Ectodermal cell (in vitro differentiated cells): ENCODE data around the gene EHD1.

Source experiments
- H3K27ac ChIP-seq: 2 replicates; pipeline ENCODE4 v1.7.0; 2013; ENCODE audit warnings: mild to moderate bottlenecking, low read depth, low read length; ENCODE audit not compliant: insufficient read depth, poor library complexity, severe bottlenecking
- H3K27me3 ChIP-seq: 2 replicates; pipeline ENCODE4 v1.7.0; 2013; ENCODE audit warnings: mild to moderate bottlenecking, low read length; ENCODE audit not compliant: insufficient read depth, control insufficient read depth, poor library complexity, severe bottlenecking
- H3K36me3 ChIP-seq: one replicate; pipeline ENCODE4 v1.7.0; 2013; ENCODE audit warnings: low read length; ENCODE audit not compliant: control insufficient read depth, insufficient read depth
- H3K4me1 ChIP-seq: one replicate; pipeline ENCODE4 v1.7.0; 2013; ENCODE audit warnings: low read length; ENCODE audit not compliant: control insufficient read depth, insufficient read depth
- H3K4me3 ChIP-seq: 2 replicates; pipeline ENCODE4 v1.7.0; 2013; ENCODE audit warnings: low read depth, low read length, control low read depth; ENCODE audit not compliant: insufficient read depth
- H3K9me3 ChIP-seq: 2 replicates; pipeline ENCODE4 v1.7.0; 2013; ENCODE audit warnings: mild to moderate bottlenecking, low read length, moderate library complexity; ENCODE audit not compliant: control insufficient read depth
- WGBS, 2 experiments: methylation state at CpG; one replicate each; pipeline ENCODE4 v1.1.7; 2013; ENCODE audit warnings: missing lambda C conversion rate in 2 of 2; 5-methylcytosine and 5-hydroxymethylcytosine counted together

EHD1 gene

GRCh38 chr11:64875369-64876228 lies 2.8 kb downstream of the EHD1 start:
- WGBS, 2 experiments, result 87 to 94% methylated on average over 17 of the region's 17 CpGs
- no peak overlapping the region for H3K4me3 ChIP-seq

DNA sequence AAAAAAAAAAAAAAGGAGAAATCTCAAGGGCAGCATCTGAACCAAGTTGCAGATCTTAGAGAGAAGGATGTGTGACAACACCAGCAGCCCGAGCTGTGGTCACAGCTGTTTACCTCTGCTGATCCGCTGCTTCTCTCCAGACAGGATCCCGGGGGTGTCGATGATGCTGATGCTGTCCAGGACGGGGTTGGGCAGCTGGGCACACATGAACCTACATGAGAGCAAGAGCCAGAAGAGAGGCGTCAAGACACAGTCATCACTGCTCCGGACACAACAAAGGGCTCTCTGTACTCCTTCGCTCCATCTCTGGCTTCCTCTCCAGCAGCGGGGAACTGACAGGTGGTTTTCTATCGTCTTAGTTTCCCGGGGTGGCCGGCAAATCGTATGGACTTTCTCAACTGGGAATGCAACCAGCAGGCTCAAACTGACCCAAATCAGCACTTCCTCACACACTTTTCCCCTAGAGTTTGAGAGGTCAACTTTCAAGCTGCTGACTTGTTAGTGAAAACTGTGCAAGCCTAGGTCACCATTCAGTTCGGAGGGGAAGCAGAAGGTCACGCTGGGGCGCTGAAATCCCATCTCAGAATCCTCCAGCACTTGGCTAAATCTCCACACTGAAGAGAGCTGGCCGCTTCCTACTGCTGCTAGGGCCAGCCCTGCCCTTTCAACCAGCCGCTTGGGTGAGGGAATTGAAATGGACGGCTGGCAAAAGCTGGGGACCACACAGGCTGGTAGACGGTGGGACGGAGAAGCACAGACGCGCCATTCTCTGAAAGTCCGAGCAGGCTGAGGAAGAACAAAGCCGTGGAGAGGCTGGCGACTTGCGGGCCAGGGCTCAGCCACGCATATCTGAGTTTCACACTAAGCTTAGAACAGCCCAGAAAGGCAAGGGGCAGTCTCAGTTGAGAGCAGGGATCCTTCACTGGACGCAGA lies 3.8 kb downstream of the EHD1 start:
- Histone ChIP-seq H3K4me1 (peaks cover 38% of the 10 kb centered on the region), H3K27ac (no peak overlapping the region)

More at GRCh38 chr11:64875369-64876228, 2.8 kb downstream of the EHD1 start:
- no peaks in the 10 kb centered on the region for H3K27me3 ChIP-seq
- no peak overlapping the region for H3K27ac ChIP-seq
- H3K4me1 ChIP-seq, result peaks cover 37% of the 10 kb centered on the region
- H3K36me3 ChIP-seq, result no peaks in the 10 kb centered on the region
- no peaks in the 10 kb centered on the region for H3K9me3 ChIP-seq

DNA sequence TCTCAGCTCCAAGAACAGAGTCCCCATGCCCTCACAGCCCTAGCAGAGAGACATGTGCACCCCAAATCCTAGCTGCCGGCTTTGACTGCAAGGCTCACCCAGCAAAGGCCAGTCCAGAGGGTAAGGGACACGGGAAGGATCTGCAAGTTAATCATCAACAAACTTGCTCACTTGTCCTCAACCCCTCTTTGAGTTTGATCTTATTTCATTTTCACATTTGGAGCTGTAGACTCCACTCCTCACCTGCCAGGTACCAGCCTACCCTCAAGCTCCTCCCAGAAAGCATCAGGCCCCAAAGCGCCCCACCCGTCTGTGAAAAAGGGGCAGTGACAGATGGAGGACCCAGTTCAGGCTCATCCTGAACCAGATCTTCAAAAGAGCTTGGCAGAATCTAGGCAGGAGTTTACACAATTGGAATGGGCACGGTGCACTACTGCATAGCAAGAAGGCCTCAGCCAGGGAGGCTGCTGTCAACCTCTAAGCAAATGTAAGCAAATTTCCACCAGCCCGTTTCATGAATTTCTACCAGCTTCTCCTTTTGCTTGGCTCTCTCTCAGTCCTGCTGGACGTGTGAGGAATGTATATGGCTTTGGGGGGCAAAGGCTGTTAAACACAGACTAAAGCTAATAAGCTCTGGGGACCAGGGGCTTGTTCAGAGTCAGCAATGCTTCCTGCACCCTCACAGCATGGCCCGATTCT lies 5.5 kb downstream of the EHD1 start:
- no peaks in the 10 kb centered on the region for H3K9me3 ChIP-seq
- H3K27ac ChIP-seq, result no peak overlapping the region
- H3K4me1 ChIP-seq, result peaks cover 33% of the 10 kb centered on the region
- WGBS, 2 experiments, result 93 to 95% methylated on average over 8 of the region's 8 CpGs
- H3K4me3 ChIP-seq, result no peak overlapping the region
- no peaks in the 10 kb centered on the region for H3K36me3 ChIP-seq
- H3K27me3 ChIP-seq, result no peaks in the 10 kb centered on the region

More for the DNA sequence above, 3.8 kb downstream of the EHD1 start:
- Histone ChIP-seq H3K4me3 (no peak overlapping the region), H3K27me3 (no peaks in the 10 kb centered on the region), H3K9me3 (no peaks in the 10 kb centered on the region), H3K36me3 (no peaks in the 10 kb centered on the region)
- WGBS, 2 experiments, result 91 to 92% methylated on average over 29 of the region's 29 CpGs

DNA sequence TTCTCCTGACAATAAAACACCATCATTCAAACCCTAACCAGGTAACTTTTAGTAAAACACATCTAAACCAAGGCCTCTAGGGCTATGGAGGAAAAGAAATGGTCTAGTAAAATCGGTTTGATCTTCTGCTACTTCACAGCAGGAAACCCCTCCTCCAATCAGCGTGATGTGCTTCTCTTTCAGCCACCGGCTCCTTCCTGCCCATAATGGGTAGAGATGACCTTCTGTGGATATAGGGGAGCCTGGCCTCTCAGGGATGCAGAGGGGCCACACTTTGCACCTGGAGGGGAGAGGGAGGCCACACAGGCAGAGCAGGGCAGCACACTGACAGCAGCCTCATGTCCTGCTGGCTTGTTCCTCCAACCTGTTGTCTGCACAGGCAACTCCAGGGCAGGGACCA lies 6.9 kb downstream of the EHD1 start:
- Histone ChIP-seq H3K4me3 (no peak overlapping the region), H3K9me3 (no peaks in the 10 kb centered on the region), H3K36me3 (no peaks in the 10 kb centered on the region), H3K27ac (no peak overlapping the region), H3K4me1 (peaks cover 24% of the 10 kb centered on the region), H3K27me3 (no peaks in the 10 kb centered on the region)
- WGBS, 2 experiments, result 73 to 84% methylated on average over 3 of the region's 3 CpGs

DNA sequence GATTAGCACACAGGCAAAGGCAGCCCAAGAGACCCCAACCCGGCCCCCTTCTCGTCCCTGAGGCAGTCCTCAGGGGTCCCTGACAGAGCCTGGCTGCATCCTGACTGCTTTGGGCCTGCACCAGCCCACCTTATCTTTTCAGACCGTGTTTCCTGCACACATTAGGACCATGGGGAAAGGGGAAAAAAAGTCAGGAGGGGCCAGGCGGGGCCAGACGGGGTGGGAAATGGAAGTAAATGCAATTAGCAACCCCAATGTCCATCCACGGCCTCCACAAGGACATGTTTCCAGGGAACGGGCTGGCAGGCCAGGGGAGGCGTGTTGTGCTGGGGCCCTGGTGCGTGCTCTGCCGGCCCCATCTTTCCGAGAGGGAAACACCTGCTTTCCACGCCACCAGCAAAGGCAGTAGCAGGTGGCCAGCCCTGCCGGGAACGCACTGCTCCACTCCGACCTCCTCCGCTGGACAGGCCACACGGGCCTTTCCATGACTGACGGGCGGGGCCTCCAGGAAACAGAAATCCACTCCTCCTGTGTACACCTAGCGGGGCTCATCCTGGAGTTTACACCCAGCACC lies 7.4 kb downstream of the EHD1 start:
- Histone ChIP-seq H3K36me3 (no peaks in the 10 kb centered on the region), H3K4me3 (no peak overlapping the region), H3K27ac (peak overlapping the region; percentile 60), H3K9me3 (no peaks in the 10 kb centered on the region), H3K4me1 (peaks cover 22% of the 10 kb centered on the region), H3K27me3 (no peaks in the 10 kb centered on the region)
- 90 to 92% methylated on average over 20 of the region's 20 CpGs for WGBS, 2 experiments

GRCh38 chr11:64870176-64870892 lies 8.1 kb downstream of the EHD1 start:
- Histone ChIP-seq H3K27ac (peak overlapping the region; percentile 60), H3K27me3 (no peaks in the 10 kb centered on the region), H3K9me3 (no peaks in the 10 kb centered on the region), H3K4me3 (no peak overlapping the region), H3K4me1 (peaks cover 25% of the 10 kb centered on the region), H3K36me3 (no peaks in the 10 kb centered on the region)
- 85% methylated on average over 19 of the region's 19 CpGs for WGBS, 2 experiments

DNA sequence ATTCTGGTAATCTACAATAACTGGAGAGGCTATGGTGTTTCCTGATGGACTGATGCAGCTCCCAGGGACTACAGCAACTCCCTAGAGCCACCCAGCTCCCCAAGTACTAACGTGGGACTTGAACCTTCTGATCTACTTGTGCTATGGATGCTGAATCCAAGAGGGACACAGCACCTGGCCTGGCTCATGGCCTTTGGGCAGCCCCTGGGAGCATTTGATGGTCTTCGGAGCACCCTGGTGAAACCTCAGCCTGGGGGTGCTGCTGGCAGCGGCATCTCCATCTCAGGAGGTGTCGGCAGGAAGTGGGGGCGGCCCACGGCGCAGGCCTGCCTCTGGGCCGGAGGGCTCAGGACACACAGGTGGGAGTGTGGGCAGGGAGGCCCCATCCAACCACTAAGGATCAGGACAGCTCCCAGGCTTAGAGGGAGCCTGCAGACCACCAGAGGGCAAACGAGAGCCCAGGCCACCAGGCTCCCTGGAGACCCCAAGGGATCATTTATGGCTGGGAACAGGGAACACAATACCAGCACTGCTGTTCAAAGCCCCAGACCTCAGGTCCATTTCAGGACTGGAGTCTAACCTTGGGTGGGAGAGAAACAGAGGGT lies 8.7 kb downstream of the EHD1 start:
- no peaks in the 10 kb centered on the region for H3K36me3 ChIP-seq
- no peak overlapping the region for H3K27ac ChIP-seq
- H3K27me3 ChIP-seq, result no peaks in the 10 kb centered on the region
- H3K9me3 ChIP-seq, result no peaks in the 10 kb centered on the region
- no peak overlapping the region for H3K4me3 ChIP-seq
- 85 to 87% methylated on average over 9 of the region's 9 CpGs for WGBS, 2 experiments
- H3K4me1 ChIP-seq, result peaks cover 32% of the 10 kb centered on the region

GRCh38 chr11:64868904-64869570 lies 9.4 kb downstream of the EHD1 start:
- Histone ChIP-seq H3K4me1 (peaks cover 35% of the 10 kb centered on the region), H3K4me3 (no peak overlapping the region), H3K36me3 (no peaks in the 10 kb centered on the region), H3K27me3 (no peaks in the 10 kb centered on the region), H3K27ac (no peak overlapping the region), H3K9me3 (no peaks in the 10 kb centered on the region)
- 93 to 94% methylated on average over 21 of the region's 21 CpGs for WGBS, 2 experiments
